ENCODE results near the gene HCN3.

DNA sequence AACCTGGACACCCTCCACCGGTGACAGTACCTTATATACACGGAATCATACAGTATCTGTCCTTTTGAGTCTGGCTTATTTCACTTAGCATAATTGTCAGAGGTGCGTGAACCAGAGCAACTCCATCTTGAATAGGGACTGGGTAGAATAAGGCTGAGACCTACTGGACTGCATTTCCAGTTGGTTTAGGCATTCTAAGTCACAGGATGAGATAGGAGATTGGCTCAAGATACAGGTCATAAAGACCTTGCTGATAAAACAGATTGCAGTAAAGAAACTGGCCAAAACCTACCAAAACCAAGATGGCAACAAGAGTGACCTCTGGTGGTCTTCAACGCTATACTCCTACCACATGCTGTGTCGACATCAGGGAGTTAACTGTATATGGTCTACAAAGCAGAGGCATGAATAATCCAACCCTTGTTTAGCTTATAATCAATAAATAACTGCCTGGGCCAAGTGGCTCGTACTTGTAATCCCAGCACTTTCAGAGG is 30.0 kb downstream of the HCN3 start:
- no peak for TF ChIP-seq POLR2A (IDR thresholded peaks at IDR 0.05)
- TF ChIP-seq, protein P1, sequence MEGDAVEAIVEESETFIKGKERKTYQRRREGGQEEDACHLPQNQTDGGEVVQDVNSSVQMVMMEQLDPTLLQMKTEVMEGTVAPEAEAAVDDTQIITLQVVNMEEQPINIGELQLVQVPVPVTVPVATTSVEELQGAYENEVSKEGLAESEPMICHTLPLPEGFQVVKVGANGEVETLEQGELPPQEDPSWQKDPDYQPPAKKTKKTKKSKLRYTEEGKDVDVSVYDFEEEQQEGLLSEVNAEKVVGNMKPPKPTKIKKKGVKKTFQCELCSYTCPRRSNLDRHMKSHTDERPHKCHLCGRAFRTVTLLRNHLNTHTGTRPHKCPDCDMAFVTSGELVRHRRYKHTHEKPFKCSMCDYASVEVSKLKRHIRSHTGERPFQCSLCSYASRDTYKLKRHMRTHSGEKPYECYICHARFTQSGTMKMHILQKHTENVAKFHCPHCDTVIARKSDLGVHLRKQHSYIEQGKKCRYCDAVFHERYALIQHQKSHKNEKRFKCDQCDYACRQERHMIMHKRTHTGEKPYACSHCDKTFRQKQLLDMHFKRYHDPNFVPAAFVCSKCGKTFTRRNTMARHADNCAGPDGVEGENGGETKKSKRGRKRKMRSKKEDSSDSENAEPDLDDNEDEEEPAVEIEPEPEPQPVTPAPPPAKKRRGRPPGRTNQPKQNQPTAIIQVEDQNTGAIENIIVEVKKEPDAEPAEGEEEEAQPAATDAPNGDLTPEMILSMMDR (IDR thresholded peaks at IDR 0.05), result peak in 2 of 6 experiments; percentile 25 to 29
